Neural crest cell (in vitro differentiated cells): ENCODE measurements around the gene ZFAND3. TPM values are rescaled to one million over a fixed set of nuclear protein-coding genes. Genes with fewer than 3 reads are reported as not detected.
"Not testable (repeated sequence)": the region's sequence is repeated elsewhere in the genome, so short reads cannot be mapped to it uniquely, and the experiment has no call there.

Source experiments
- DNase-seq: peaks from one replicate; pipeline ENCODE4 v3.0.0; 2021; ENCODE audit warnings: low read depth, mixed read lengths, low spot score
- H3K27ac Mint-ChIP-seq: one replicate; pipeline ENCODE4 v1.8.0; 2021; ENCODE audit warnings: mild to moderate bottlenecking, mixed read lengths; ENCODE audit not compliant: unreplicated experiment
- H3K27me3 Mint-ChIP-seq: 2 replicates; pipeline ENCODE4 v1.8.0; 2021; ENCODE audit warnings: low read depth, mild to moderate bottlenecking, mixed read lengths
- H3K36me3 Mint-ChIP-seq: 2 replicates; pipeline ENCODE4 v1.8.0; 2021; ENCODE audit warnings: low read depth, mild to moderate bottlenecking, mixed read lengths
- H3K4me1 Mint-ChIP-seq: 2 replicates; pipeline ENCODE4 v1.8.0; 2021; ENCODE audit warnings: mixed read lengths
- H3K4me3 Mint-ChIP-seq: one replicate; pipeline ENCODE4 v1.8.0; 2021; ENCODE audit warnings: mild to moderate bottlenecking, mixed read lengths
- H3K9me3 Mint-ChIP-seq: 2 replicates; pipeline ENCODE4 v1.8.0; 2021; ENCODE audit warnings: mixed read lengths
- CTCF ChIP-seq: fragments of 200-600 bp; sonication (generic); conservative IDR thresholded peaks from 2 replicates; pipeline ENCODE4 v1.5.0; 2021; ENCODE audit warnings: antibody characterized with exemption, mild to moderate bottlenecking
- total RNA-seq: library from RNA; stranded (reverse); gene quantifications from 2 replicates; pipeline ENCODE4 v1.2.1, GENCODE V29; 2021

The ZFAND3 gene
- total RNA-seq, 1 donor from 2014 or later, result 65.9 TPM

- Mint-ChIP-seq H3K27ac (no peak overlapping the region), H3K27me3 (no peaks in the 10 kb centered on the region), H3K9me3 (peaks cover 4% of the 10 kb centered on the region), H3K36me3 (peaks cover 12% of the 10 kb centered on the region), H3K4me3 (no peak overlapping the region), H3K4me1 (no peaks in the 10 kb centered on the region)
- no peak for DNase-seq
- TF ChIP-seq CTCF, result no peak
Observed at GRCh38 chr6:37959061-37959460, 139.5 kb downstream of the ZFAND3 start.

GRCh38 chr6:37960139-37960935 lies 140.8 kb downstream of the ZFAND3 start:
- no peak overlapping the region for H3K4me3 Mint-ChIP-seq
- DNase-seq, result no peak
- no peak overlapping the region for H3K27ac Mint-ChIP-seq
- no peaks in the 10 kb centered on the region for H3K4me1 Mint-ChIP-seq
- H3K27me3 Mint-ChIP-seq, result no peaks in the 10 kb centered on the region
- no peak for TF ChIP-seq CTCF
- peaks cover 12% of the 10 kb centered on the region for H3K36me3 Mint-ChIP-seq
- peaks cover 4% of the 10 kb centered on the region for H3K9me3 Mint-ChIP-seq

- not testable (repeated sequence) for H3K4me1 Mint-ChIP-seq, H3K27ac Mint-ChIP-seq, H3K4me3 Mint-ChIP-seq, DNase-seq, H3K27me3 Mint-ChIP-seq, H3K9me3 Mint-ChIP-seq
- H3K36me3 Mint-ChIP-seq, result peaks cover 19% of the 10 kb centered on the region
Observed at GRCh38 chr6:37962481-37963080, 143.1 kb downstream of the ZFAND3 start.

GRCh38 chr6:37965964-37966676 lies 146.6 kb downstream of the ZFAND3 start:
- Mint-ChIP-seq H3K36me3 (peaks cover 32% of the 10 kb centered on the region), H3K9me3 (peaks cover 13% of the 10 kb centered on the region), H3K27ac (no peak overlapping the region), H3K27me3 (no peaks in the 10 kb centered on the region), H3K4me3 (no peak overlapping the region), H3K4me1 (peaks cover 3% of the 10 kb centered on the region)
- no peak for DNase-seq
- TF ChIP-seq CTCF, result no peak

- Mint-ChIP-seq H3K4me1 (peaks cover 7% of the 10 kb centered on the region), H3K36me3 (peaks cover 30% of the 10 kb centered on the region), H3K9me3 (peaks cover 13% of the 10 kb centered on the region), H3K4me3 (no peak overlapping the region), H3K27me3 (no peaks in the 10 kb centered on the region), H3K27ac (no peak overlapping the region)
- no peak for DNase-seq
- TF ChIP-seq CTCF, result no peak
Observed at GRCh38 chr6:37966801-37967200, 147.3 kb downstream of the ZFAND3 start.

- Mint-ChIP-seq H3K27ac (no peak overlapping the region), H3K36me3 (peaks cover 25% of the 10 kb centered on the region), H3K27me3 (no peaks in the 10 kb centered on the region), H3K4me1 (peaks cover 7% of the 10 kb centered on the region), H3K9me3 (peaks cover 10% of the 10 kb centered on the region), H3K4me3 (no peak overlapping the region)
- DNase-seq, result no peak
- TF ChIP-seq CTCF, result no peak
Observed at GRCh38 chr6:37967651-37968050, 148.1 kb downstream of the ZFAND3 start.
